B cell (primary cell): ENCODE data around the gene MCAM. TPM values are rescaled to one million over a fixed set of nuclear protein-coding genes. Genes with fewer than 3 reads are reported as not detected.

Source experiments
- ATAC-seq: fragments of 200-7000 bp; cut with Tn5 transposase; one replicate; pipeline ENCODE4 v1.10.0; 2021; ENCODE audit warnings: low read depth, mild to moderate bottlenecking, moderate number of reproducible peaks, moderate library complexity
- CTCF ChIA-PET: fragments of 350-600 bp; sonication (Branson Sonifier 250); formaldehyde crosslinking; loops from one replicate; lab custom pipeline; 2021; ENCODE audit warnings: antibody characterized with exemption, inconsistent platforms; lab: Charles Lee
- POLR2A ChIA-PET: fragments of 350-600 bp; sonication (Branson Sonifier 250); formaldehyde crosslinking; loops from one replicate; lab custom pipeline; 2021; ENCODE audit warnings: antibody characterized with exemption; lab: Charles Lee
- DNase-seq: peaks from one replicate; pipeline ENCODE4 v3.0.0; 2013
- H2AFZ ChIP-seq: 2 replicates; pipeline ENCODE4 v1.6.1; 2012; ENCODE audit warnings: mild to moderate bottlenecking, low read depth, low read length; ENCODE audit not compliant: insufficient read depth, poor library complexity, severe bottlenecking
- H3K27ac ChIP-seq, 2 donors: 1 replicate in 1 of 2; 2 replicates in 1 of 2; pipeline ENCODE4 v1.5.1; 2012 to 2013; ENCODE audit warnings: low read length in 2 of 2, mild to moderate bottlenecking in 2 of 2, moderate library complexity in 1 of 2
- H3K27me3 ChIP-seq, 4 experiments: fragments of 200-600 bp in 1 of 4; sonication (generic) in 1 of 4; replicated peaks in 1 of 4; 1 replicate in 2 of 4; 2 replicates in 2 of 4; pipeline versions ENCODE4 v1.6.1 to v1.7.0; 2013 to 2016; ENCODE audit warnings: low read length in 3 of 4, mild to moderate bottlenecking in 2 of 4, mixed read lengths in 1 of 4, moderate library complexity in 1 of 4; ENCODE audit not compliant: insufficient read depth in 4 of 4, control insufficient read depth in 3 of 4; ENCODE audit errors: control extremely low read depth in 1 of 4
- H3K36me3 ChIP-seq, 2 experiments: replicated peaks in 1 of 2; 1 replicate in 1 of 2; 2 replicates in 1 of 2; pipeline versions ENCODE4 v1.6.1 to v1.7.1; 2013; ENCODE audit warnings: low read length in 1 of 2; ENCODE audit not compliant: insufficient read depth in 2 of 2, control insufficient read depth in 1 of 2; ENCODE audit errors: control extremely low read depth in 1 of 2, extremely low read depth in 1 of 2
- H3K4me1 ChIP-seq, 2 donors: fragments of 200-600 bp in 1 of 2; sonication (generic) in 1 of 2; 1 replicate in 1 of 2; 2 replicates in 1 of 2; pipeline versions ENCODE4 v1.5.1 to v1.6.1; 2013 to 2017; ENCODE audit warnings: low read length in 2 of 2; ENCODE audit not compliant: control insufficient read depth in 2 of 2, insufficient read depth in 2 of 2
- H3K4me2 ChIP-seq: replicated peaks from 2 replicates; pipeline ENCODE3; 2012; ENCODE audit warnings: mild to moderate bottlenecking, low read depth, low read length; ENCODE audit not compliant: poor library complexity, severe bottlenecking
- H3K4me3 ChIP-seq, 5 experiments: fragments of 200-600 bp in 1 of 5; sonication (generic) in 1 of 5; 1 replicate in 3 of 5; 2 replicates in 2 of 5; pipeline versions ENCODE4 v1.5.1 to v1.7.0; 2011 to 2016; ENCODE audit warnings: low read length in 4 of 5, mild to moderate bottlenecking in 4 of 5, low read depth in 2 of 5, control low read depth in 1 of 5, moderate library complexity in 1 of 5; ENCODE audit not compliant: insufficient read depth in 1 of 5; ENCODE audit errors: control extremely low read depth in 1 of 5, extremely low read depth in 1 of 5
- H3K79me2 ChIP-seq: fragments of 200-600 bp; sonication (generic); one replicate; pipeline ENCODE4 v1.6.0; 2016; ENCODE audit warnings: low read length; ENCODE audit not compliant: control insufficient read depth, insufficient read depth
- H3K9ac ChIP-seq: fragments of 200-600 bp; sonication (generic); 2 replicates; pipeline ENCODE4 v1.6.1; 2017; ENCODE audit warnings: mild to moderate bottlenecking, low read length, moderate library complexity
- H3K9me3 ChIP-seq, 3 donors: one replicate each; pipeline versions ENCODE4 v1.6.1 to v1.7.1; 2013; ENCODE audit warnings: low read length in 2 of 3; ENCODE audit not compliant: control insufficient read depth in 2 of 3, insufficient read depth in 1 of 3; ENCODE audit errors: control extremely low read depth in 1 of 3
- H4K20me1 ChIP-seq: 2 replicates; pipeline ENCODE4 v1.6.0; 2012; ENCODE audit warnings: mild to moderate bottlenecking, low read length; ENCODE audit not compliant: insufficient read depth, control insufficient read depth, poor library complexity, severe bottlenecking
- H3K27ac Mint-ChIP-seq: one replicate; pipeline ENCODE4 v1.8.0; 2021; ENCODE audit warnings: mixed read lengths
- H3K27me3 Mint-ChIP-seq: one replicate; pipeline ENCODE4 v1.8.0; 2021; ENCODE audit warnings: mixed read lengths
- H3K4me1 Mint-ChIP-seq: one replicate; pipeline ENCODE4 v1.8.0; 2021; ENCODE audit warnings: mixed read lengths
- H3K4me3 Mint-ChIP-seq: one replicate; pipeline ENCODE4 v1.8.0; 2021; ENCODE audit warnings: mixed read lengths
- H3K9me3 Mint-ChIP-seq: one replicate; pipeline ENCODE4 v1.8.0; 2022; ENCODE audit warnings: mixed read lengths; ENCODE audit not compliant: insufficient read depth
- CTCF ChIP-seq: fragments of 200-600 bp; IDR thresholded peaks from one replicate; pipeline ENCODE4 v1.8.0; 2022; ENCODE audit warnings: antibody characterized with exemption, mild to moderate bottlenecking
- EZH2 ChIP-seq: IDR thresholded peaks from 2 replicates; pipeline ENCODE4 v1.6.1; 2012; ENCODE audit warnings: borderline replicate concordance, low read depth, mild to moderate bottlenecking, moderate library complexity, low read length; ENCODE audit not compliant: insufficient read depth, poor library complexity, severe bottlenecking
- WGBS: methylation state at CpG from one replicate; pipeline ENCODE4 v1.1.5; 2013; ENCODE audit warnings: missing lambda C conversion rate; ENCODE audit not compliant: insufficient coverage; 5-methylcytosine and 5-hydroxymethylcytosine counted together
- intact Hi-C: fragments of 100-400 bp; cut with micrococcal nuclease; formaldehyde crosslinking; loops from one replicate; pipeline ENCODE4 v1.10.0; 2022
- polyA plus RNA-seq: library from polyadenylated mRNA; depleted of rRNA; stranded (reverse); fragments of >200 nt; gene quantifications from 2 replicates; pipeline ENCODE4 v1.2.3, GENCODE V29; 2012
- total RNA-seq, 2 donors: library from RNA; stranded (reverse); fragments of 120-200 nt in 1 of 2; gene quantifications; 1 replicate in 1 of 2; 2 replicates in 1 of 2; pipeline versions ENCODE4 v1.2.3 to v1.2.4, GENCODE V29; 2013 to 2022

MCAM gene
- total and polyA plus RNA-seq, 2 donors (not counting 1 experiment from before 2014, with no cell fraction given) = 0.42 to 1.1 TPM

- Mint-ChIP-seq H3K9me3 (no peaks in the 10 kb centered on the region), H3K4me3 (peak overlapping the region; percentile 78), H3K27me3 (peaks cover 52% of the 10 kb centered on the region), H3K4me1 (peaks cover 17% of the 10 kb centered on the region), H3K27ac (no peak overlapping the region)
- WGBS = 28% methylated on average over 36 of the region's 44 CpGs
- ChIA-PET POLR2A (no interaction called here), CTCF (interaction anchor here (1.3 to 1.4 kb wide), 2 partner anchors 10 to 13 kb away, joined by 4 read pairs; no protein-coding TSS in a partner anchor)
- Histone ChIP-seq H3K9ac (no peak overlapping the region), H3K4me2 (peak overlapping the region; percentile 81), H3K27ac (no peak overlapping the region), H2AFZ (peak overlapping the region; percentile 50), H3K4me3 (peak overlapping the region in 3 of 5 experiments; percentile 36 to 58 (median 44)), H4K20me1 (no peaks in the 10 kb centered on the region), H3K79me2 (no peaks in the 10 kb centered on the region), H3K27me3 (peaks cover 0 to 53% (median 25%) of the 10 kb centered on the region in 4 experiments), H3K36me3 (no peaks in the 10 kb centered on the region), H3K4me1 (peaks cover 19 to 21% of the 10 kb centered on the region in 2 donors), H3K9me3 (peaks cover 0 to 19% (median 0%) of the 10 kb centered on the region in 3 donors)
- DNase-seq = peak; percentile 43
- intact Hi-C loops = no loop called here
- ATAC-seq = no peak
- TF ChIP-seq CTCF = no peak
- TF ChIP-seq EZH2 = no peak
These were observed 46.3 kb upstream of the MCAM start for GRCh38 chr11:119363081-119363850.

DNA sequence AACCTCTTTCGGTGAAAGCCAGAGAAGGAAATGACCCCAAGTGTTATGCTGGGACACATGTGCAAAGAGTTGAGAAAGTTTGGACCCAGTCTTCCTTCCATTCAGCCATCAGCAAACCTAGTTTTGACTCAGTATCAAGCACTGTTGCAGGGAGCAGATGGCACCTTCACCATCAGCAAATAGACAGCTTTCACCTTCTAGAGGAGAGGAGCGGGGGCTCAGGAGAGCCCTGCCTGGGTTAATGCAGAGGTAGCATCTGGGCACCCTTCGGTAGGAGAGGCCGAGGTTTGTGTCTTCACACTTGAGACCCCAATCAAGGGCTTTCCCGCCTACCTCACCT lies 45.8 kb upstream of the MCAM start:
- no peak overlapping the region for H3K27ac ChIP-seq
- no peaks in the 10 kb centered on the region for H3K79me2 ChIP-seq
- ATAC-seq (no peak), DNase-seq (no peak)
- Mint-ChIP-seq H3K4me1 (peaks cover 20% of the 10 kb centered on the region), H3K27me3 (peaks cover 48% of the 10 kb centered on the region), H3K9me3 (no peaks in the 10 kb centered on the region), H3K27ac (no peak overlapping the region), H3K4me3 (peak overlapping the region; percentile 63)
- no peak overlapping the region for H3K9ac ChIP-seq
- POLR2A ChIA-PET = no interaction called here
- no peak overlapping the region for H3K4me3 ChIP-seq
- H3K36me3 ChIP-seq = no peaks in the 10 kb centered on the region
- no peak for TF ChIP-seq EZH2
- TF ChIP-seq CTCF = no peak
- no peak overlapping the region for H3K4me2 ChIP-seq
- no peaks in the 10 kb centered on the region for H4K20me1 ChIP-seq
- H3K9me3 ChIP-seq = peaks cover 0 to 19% (median 0%) of the 10 kb centered on the region in 3 donors
- H3K4me1 ChIP-seq = peaks cover 19 to 21% of the 10 kb centered on the region in 2 donors
- no peak overlapping the region for H2AFZ ChIP-seq
- 93% methylated on average over 4 of the region's 5 CpGs for WGBS
- intact Hi-C loops = no loop called here
- H3K27me3 ChIP-seq = peaks cover 0 to 51% (median 22%) of the 10 kb centered on the region in 4 experiments
- CTCF ChIA-PET = interaction anchor here (1.3 to 2.1 kb wide), 3 partner anchors 9 to 112 kb away, joined by 4 to 6 read pairs (median 4); no protein-coding TSS in a partner anchor
